Muscle of leg (tissue), 11 donors: ENCODE results near the gene NUDT21. TPM values are rescaled to one million over a fixed set of nuclear protein-coding genes. Genes with fewer than 3 reads are reported as not detected.
A peak's percentile ranks its signal among the peaks of the same experiment; 100 is the strongest.
"Not testable (repeated sequence)": the region's sequence is repeated elsewhere in the genome, so short reads cannot be mapped to it uniquely, and the experiment has no call there.

ENCODE experiments used
- DNase-seq: peaks from one replicate; pipeline ENCODE4 v3.0.0; 2013
- H3K27ac ChIP-seq: one replicate; pipeline ENCODE4 v1.5.1; 2013; ENCODE audit warnings: mild to moderate bottlenecking, low read length, control low read depth
- H3K27me3 ChIP-seq: one replicate; pipeline ENCODE4 v1.6.1; 2013; ENCODE audit warnings: low read length; ENCODE audit not compliant: control insufficient read depth, insufficient read depth
- H3K36me3 ChIP-seq: one replicate; pipeline ENCODE4 v1.6.1; 2013; ENCODE audit warnings: low read length; ENCODE audit not compliant: control insufficient read depth, insufficient read depth
- H3K4me1 ChIP-seq: one replicate; pipeline ENCODE4 v1.6.1; 2013; ENCODE audit warnings: low read length; ENCODE audit not compliant: control insufficient read depth, insufficient read depth
- H3K4me3 ChIP-seq: one replicate; pipeline ENCODE4 v1.5.1; 2013; ENCODE audit warnings: low read length, control low read depth
- H3K9me3 ChIP-seq: replicated peaks from 2 replicates; pipeline ENCODE4 v1.6.1; 2013; ENCODE audit warnings: low read depth, low read length; ENCODE audit not compliant: control insufficient read depth
- WGBS: methylation state at CpG from one replicate; pipeline ENCODE4 v1.1.5; 2013; ENCODE audit warnings: missing lambda C conversion rate; ENCODE audit not compliant: insufficient coverage; 5-methylcytosine and 5-hydroxymethylcytosine counted together
- polyA plus RNA-seq, 8 donors: library from polyadenylated mRNA; unstranded; fragments of 120-200 nt; gene quantifications; one replicate each; pipeline versions ENCODE4 v1.2.1 to v1.2.3, GENCODE V29; 2013; ENCODE audit warnings: inconsistent platforms in 1 of 8, low replicate concordance in 1 of 8; ENCODE audit not compliant: insufficient read length in 8 of 8, insufficient read depth in 1 of 8
- total RNA-seq: library from RNA; stranded (reverse); fragments of 120-200 nt; gene quantifications from one replicate; pipeline ENCODE4 v1.2.4, GENCODE V29; 2013

NUDT21 gene
- total and polyA plus RNA-seq, 9 donors, result 47.3 to 77.1 (median 63.6) TPM

GRCh38 chr16:56405977-56406672 lies 45.0 kb downstream of the NUDT21 start:
- no peak for DNase-seq
- WGBS, result no CpG with 5 or more reads among the region's 4 CpGs
- H3K4me1 ChIP-seq, result no peaks in the 10 kb centered on the region
- no peak overlapping the region for H3K27ac ChIP-seq
- peaks cover 46% of the 10 kb centered on the region for H3K36me3 ChIP-seq
- H3K9me3 ChIP-seq, result no peaks in the 10 kb centered on the region
- H3K4me3 ChIP-seq, result no peak overlapping the region
- no peaks in the 10 kb centered on the region for H3K27me3 ChIP-seq

- H3K9me3 ChIP-seq, result no peaks in the 10 kb centered on the region
- no peak overlapping the region for H3K4me3 ChIP-seq
- no peaks in the 10 kb centered on the region for H3K27me3 ChIP-seq
- H3K27ac ChIP-seq, result no peak overlapping the region
- WGBS, result 73% methylated on average over 5 of the region's 5 CpGs
- peaks cover 38% of the 10 kb centered on the region for H3K36me3 ChIP-seq
- H3K4me1 ChIP-seq, result no peaks in the 10 kb centered on the region
- DNase-seq, result no peak
These were observed 49.6 kb downstream of the NUDT21 start for GRCh38 chr16:56401482-56401881.

- H3K36me3 ChIP-seq, result peaks cover 37% of the 10 kb centered on the region
- DNase-seq, result no peak
- H3K9me3 ChIP-seq, result no peaks in the 10 kb centered on the region
- WGBS, result 82% methylated on average over 3 of the region's 5 CpGs
- no peaks in the 10 kb centered on the region for H3K27me3 ChIP-seq
- no peak overlapping the region for H3K4me3 ChIP-seq
- H3K27ac ChIP-seq, result no peak overlapping the region
- no peaks in the 10 kb centered on the region for H3K4me1 ChIP-seq
These were observed 50.7 kb downstream of the NUDT21 start for GRCh38 chr16:56400458-56400857.

- no peaks in the 10 kb centered on the region for H3K9me3 ChIP-seq
- no peak overlapping the region for H3K27ac ChIP-seq
- H3K36me3 ChIP-seq, result peaks cover 33% of the 10 kb centered on the region
- no peaks in the 10 kb centered on the region for H3K27me3 ChIP-seq
- DNase-seq, result no peak
- WGBS, result no CpG with 5 or more reads among the region's 2 CpGs
- H3K4me1 ChIP-seq, result no peaks in the 10 kb centered on the region
- no peak overlapping the region for H3K4me3 ChIP-seq
These were observed 51.6 kb downstream of the NUDT21 start for GRCh38 chr16:56399486-56399885.

GRCh38 chr16:56399047-56399446 lies 52.1 kb downstream of the NUDT21 start:
- H3K27me3 ChIP-seq, result no peaks in the 10 kb centered on the region
- DNase-seq, result peak; percentile 9
- no peak overlapping the region for H3K27ac ChIP-seq
- H3K9me3 ChIP-seq, result no peaks in the 10 kb centered on the region
- no peaks in the 10 kb centered on the region for H3K4me1 ChIP-seq
- no CpG with 5 or more reads among the region's 2 CpGs for WGBS
- H3K36me3 ChIP-seq, result peaks cover 33% of the 10 kb centered on the region
- H3K4me3 ChIP-seq, result no peak overlapping the region

- not testable (repeated sequence) for H3K4me3 ChIP-seq, H3K27me3 ChIP-seq, H3K4me1 ChIP-seq, DNase-seq, H3K9me3 ChIP-seq, H3K27ac ChIP-seq
- peaks cover 16% of the 10 kb centered on the region for H3K36me3 ChIP-seq
- no CpG with 5 or more reads among the region's 3 CpGs for WGBS
These were observed 54.4 kb downstream of the NUDT21 start for GRCh38 chr16:56396724-56397123.

- H3K9me3 ChIP-seq, result no peaks in the 10 kb centered on the region
- H3K27me3 ChIP-seq, result no peaks in the 10 kb centered on the region
- no peak overlapping the region for H3K4me3 ChIP-seq
- peaks cover 45% of the 10 kb centered on the region for H3K36me3 ChIP-seq
- 98% methylated on average over 3 of the region's 3 CpGs for WGBS
- no peak overlapping the region for H3K27ac ChIP-seq
- no peak for DNase-seq
- H3K4me1 ChIP-seq, result no peaks in the 10 kb centered on the region
These were observed 61.6 kb downstream of the NUDT21 start for GRCh38 chr16:56389554-56389953.

- no peaks in the 10 kb centered on the region for H3K27me3 ChIP-seq
- H3K27ac ChIP-seq, result no peak overlapping the region
- H3K36me3 ChIP-seq, result peaks cover 58% of the 10 kb centered on the region
- H3K9me3 ChIP-seq, result no peaks in the 10 kb centered on the region
- no peak for DNase-seq
- no peaks in the 10 kb centered on the region for H3K4me1 ChIP-seq
- H3K4me3 ChIP-seq, result no peak overlapping the region
These were observed 62.9 kb downstream of the NUDT21 start for GRCh38 chr16:56388209-56388608.

GRCh38 chr16:56387396-56387795 lies 63.7 kb downstream of the NUDT21 start:
- DNase-seq, result no peak
- Histone ChIP-seq H3K27ac (no peak overlapping the region), H3K27me3 (no peaks in the 10 kb centered on the region), H3K36me3 (peaks cover 62% of the 10 kb centered on the region), H3K4me3 (no peak overlapping the region), H3K4me1 (no peaks in the 10 kb centered on the region), H3K9me3 (no peaks in the 10 kb centered on the region)
- no CpG with 5 or more reads among the region's 3 CpGs for whole genome bisulfite sequencing

- H3K4me1 ChIP-seq, result no peaks in the 10 kb centered on the region
- H3K27me3 ChIP-seq, result no peaks in the 10 kb centered on the region
- no peak overlapping the region for H3K27ac ChIP-seq
- H3K9me3 ChIP-seq, result peaks cover 9% of the 10 kb centered on the region
- H3K36me3 ChIP-seq, result peaks cover 71% of the 10 kb centered on the region
- no peak overlapping the region for H3K4me3 ChIP-seq
- no peak for DNase-seq
- WGBS, result 100% methylated on average over 2 of the region's 4 CpGs
These were observed 66.9 kb downstream of the NUDT21 start for GRCh38 chr16:56384074-56384721.
